MM.1S (cell line): ENCODE results near the gene PLAAT4.
"Not testable (repeated sequence)": the region's sequence is repeated elsewhere in the genome, so short reads cannot be mapped to it uniquely, and the experiment has no call there.

ENCODE experiments used
- DNase-seq: peaks from one replicate; pipeline ENCODE4 v3.0.0-alpha.2; 2015
- H2AFZ ChIP-seq: fragments of 300-600 bp; sonication (generic); 2 replicates; pipeline ENCODE4 v1.6.0; 2016; ENCODE audit warnings: antibody characterized with exemption, low read length
- H3F3A ChIP-seq: fragments of 300-600 bp; sonication (generic); 2 replicates; pipeline ENCODE4 v1.6.1; 2016; ENCODE audit warnings: mild to moderate bottlenecking, antibody characterized with exemption, low read length, moderate library complexity, mixed read lengths; ENCODE audit not compliant: insufficient read depth
- H3K27ac ChIP-seq: fragments of 300-600 bp; sonication (generic); 2 replicates; pipeline ENCODE4 v1.5.1; 2016; ENCODE audit warnings: mild to moderate bottlenecking, low read length
- H3K27me3 ChIP-seq: fragments of 300-600 bp; sonication (generic); replicated peaks from 2 replicates; pipeline ENCODE4 v1.6.0; 2016; ENCODE audit warnings: low read length; ENCODE audit not compliant: insufficient read depth
- H3K36me3 ChIP-seq: fragments of 300-600 bp; sonication (generic); replicated peaks from 2 replicates; pipeline ENCODE4 v1.6.1; 2016; ENCODE audit warnings: mild to moderate bottlenecking, low read length, mixed read lengths; ENCODE audit not compliant: insufficient read depth
- H3K4me1 ChIP-seq: fragments of 300-600 bp; sonication (generic); 2 replicates; pipeline ENCODE4 v1.6.1; 2016; ENCODE audit warnings: low read length, mixed read lengths
- H3K4me2 ChIP-seq: fragments of 300-600 bp; sonication (generic); 2 replicates; pipeline ENCODE4 v1.6.0; 2016; ENCODE audit warnings: low read depth, low read length
- H3K4me3 ChIP-seq: fragments of 300-600 bp; sonication (generic); 2 replicates; pipeline ENCODE4 v1.5.1; 2016; ENCODE audit warnings: low read length, mixed read lengths
- H3K79me2 ChIP-seq: fragments of 300-600 bp; sonication (generic); 2 replicates; pipeline ENCODE4 v1.6.1; 2016; ENCODE audit warnings: mixed run types, low read length, mixed read lengths
- H3K9ac ChIP-seq: fragments of 300-600 bp; sonication (generic); 2 replicates; pipeline ENCODE4 v1.6.1; 2016; ENCODE audit warnings: low read length, mixed read lengths
- H3K9me2 ChIP-seq: fragments of 300-600 bp; sonication (generic); replicated peaks from 2 replicates; pipeline ENCODE4 v1.6.1; 2016; ENCODE audit warnings: mild to moderate bottlenecking, low read length, mixed read lengths; ENCODE audit not compliant: insufficient read depth
- H3K9me3 ChIP-seq: fragments of 300-600 bp; sonication (generic); replicated peaks from 2 replicates; pipeline ENCODE4 v1.6.1; 2016; ENCODE audit warnings: mild to moderate bottlenecking, low read length, mixed read lengths; ENCODE audit not compliant: insufficient read depth
- H4K20me1 ChIP-seq: fragments of 300-600 bp; sonication (generic); 2 replicates; pipeline ENCODE4 v1.6.1; 2016; ENCODE audit warnings: mild to moderate bottlenecking, low read length, moderate library complexity, mixed read lengths; ENCODE audit not compliant: insufficient read depth
- CTCF ChIP-seq: fragments of 300-600 bp; sonication (generic); IDR thresholded peaks from 2 replicates; pipeline ENCODE4 v1.5.1; 2016; ENCODE audit warnings: antibody characterized with exemption, low read length, mixed read lengths
- EZH2 ChIP-seq: fragments of 300-600 bp; sonication (generic); optimal IDR thresholded peaks from 2 replicates; pipeline ENCODE3; 2017; ENCODE audit warnings: low read depth, mild to moderate bottlenecking, antibody characterized with exemption, low read length, mixed read lengths
- EZH2phosphoT487 ChIP-seq: fragments of 300-600 bp; sonication (generic); IDR thresholded peaks from 2 replicates; pipeline ENCODE4 v1.6.1; 2018; ENCODE audit warnings: antibody characterized with exemption, low read length

PLAAT4 gene

GRCh38 chr11:63521896-63522295, 14.7 kb upstream of the PLAAT4 start:
- Histone ChIP-seq H3K4me3 (no peak overlapping the region), H3K4me1 (peaks cover 7% of the 10 kb centered on the region), H3K9me2 (no peaks in the 10 kb centered on the region), H3K27me3 (no peaks in the 10 kb centered on the region), H3K4me2 (no peak overlapping the region), H3K36me3 (no peaks in the 10 kb centered on the region), H3F3A (no peaks in the 10 kb centered on the region), H3K27ac (no peak overlapping the region), H3K9me3 (no peaks in the 10 kb centered on the region), H4K20me1 (no peaks in the 10 kb centered on the region), H3K79me2 (no peaks in the 10 kb centered on the region), H3K9ac (no peak overlapping the region), H2AFZ (no peak overlapping the region)
- no peak for DNase-seq
- TF ChIP-seq EZH2 (no peak), CTCF (no peak), EZH2phosphoT487 (no peak)

- no peaks in the 10 kb centered on the region for H3F3A ChIP-seq
- H3K4me3 ChIP-seq, result no peak overlapping the region
- H3K79me2 ChIP-seq, result no peaks in the 10 kb centered on the region
- H3K9me3 ChIP-seq, result no peaks in the 10 kb centered on the region
- H3K36me3 ChIP-seq, result no peaks in the 10 kb centered on the region
- no peak for DNase-seq
- H3K4me2 ChIP-seq, result no peak overlapping the region
- H3K9me2 ChIP-seq, result no peaks in the 10 kb centered on the region
- peaks cover 5% of the 10 kb centered on the region for H3K4me1 ChIP-seq
- no peaks in the 10 kb centered on the region for H4K20me1 ChIP-seq
- H3K27ac ChIP-seq, result no peak overlapping the region
- H3K27me3 ChIP-seq, result no peaks in the 10 kb centered on the region
- no peak overlapping the region for H2AFZ ChIP-seq
- no peak for TF ChIP-seq EZH2phosphoT487
- no peak for TF ChIP-seq EZH2
- no peak for TF ChIP-seq CTCF
- no peak overlapping the region for H3K9ac ChIP-seq
These were observed 13.5 kb upstream of the PLAAT4 start for GRCh38 chr11:63523151-63523550.

GRCh38 chr11:63527667-63528066, 8.9 kb upstream of the PLAAT4 start:
- Histone ChIP-seq H3K79me2 (no peaks in the 10 kb centered on the region), H3K4me3 (no peak overlapping the region), H3K27ac (no peak overlapping the region)

GRCh38 chr11:63528156-63528555, 8.5 kb upstream of the PLAAT4 start:
- H3K27ac ChIP-seq, H3K4me2 ChIP-seq, H2AFZ ChIP-seq, H3K4me3 ChIP-seq, H3K9me2 ChIP-seq, DNase-seq, H3K4me1 ChIP-seq, H4K20me1 ChIP-seq, H3K27me3 ChIP-seq, H3K9me3 ChIP-seq, H3K79me2 ChIP-seq, H3K36me3 ChIP-seq, H3K9ac ChIP-seq, H3F3A ChIP-seq: not testable (repeated sequence)

More at GRCh38 chr11:63527667-63528066, 8.9 kb upstream of the PLAAT4 start:
- H3K9me3 ChIP-seq, result no peaks in the 10 kb centered on the region
- no peak overlapping the region for H2AFZ ChIP-seq
- H4K20me1 ChIP-seq, result no peaks in the 10 kb centered on the region
- no peak overlapping the region for H3K4me2 ChIP-seq
- H3K9ac ChIP-seq, result no peak overlapping the region
- H3K4me1 ChIP-seq, result no peaks in the 10 kb centered on the region; the same call in none of the 2 replicates
- no peaks in the 10 kb centered on the region for H3K27me3 ChIP-seq
- TF ChIP-seq CTCF, result no peak
- no peak for TF ChIP-seq EZH2phosphoT487
- TF ChIP-seq EZH2, result no peak
- no peaks in the 10 kb centered on the region for H3K9me2 ChIP-seq
- DNase-seq, result no peak
- H3K36me3 ChIP-seq, result no peaks in the 10 kb centered on the region
- no peaks in the 10 kb centered on the region for H3F3A ChIP-seq

GRCh38 chr11:63528729-63529278, 7.8 kb upstream of the PLAAT4 start:
- not testable (repeated sequence) for H2AFZ ChIP-seq, H3F3A ChIP-seq, H3K4me2 ChIP-seq, H4K20me1 ChIP-seq, H3K27me3 ChIP-seq, DNase-seq, H3K9ac ChIP-seq, H3K27ac ChIP-seq, H3K9me3 ChIP-seq, H3K4me1 ChIP-seq, H3K9me2 ChIP-seq, H3K36me3 ChIP-seq, H3K4me3 ChIP-seq, H3K79me2 ChIP-seq

- H3K4me3 ChIP-seq, H3K4me2 ChIP-seq: not testable (repeated sequence)
These were observed 7.2 kb upstream of the PLAAT4 start for GRCh38 chr11:63529373-63529772.

More at GRCh38 chr11:63529373-63529772, 7.2 kb upstream of the PLAAT4 start:
- H3K9me2 ChIP-seq, H3K9ac ChIP-seq, H3K9me3 ChIP-seq, H3K27me3 ChIP-seq, H3K36me3 ChIP-seq, DNase-seq, H2AFZ ChIP-seq, H3K27ac ChIP-seq, H3K79me2 ChIP-seq, H3K4me1 ChIP-seq, H3F3A ChIP-seq, H4K20me1 ChIP-seq: not testable (repeated sequence)
